ENCODE data around the gene CHMP6. TPM values are rescaled to one million over a fixed set of nuclear protein-coding genes. Genes with fewer than 3 reads are reported as not detected.

CHMP6 gene
- total RNA-seq, 2 experiments from 2014 or later: 7.9 to 23.8 TPM

GRCh38 chr17:80998748-80999535 is 7.3 kb downstream of the CHMP6 start:
- CTCF ChIA-PET (ENCODE audit: unreplicated experiment): no interaction called here

DNA sequence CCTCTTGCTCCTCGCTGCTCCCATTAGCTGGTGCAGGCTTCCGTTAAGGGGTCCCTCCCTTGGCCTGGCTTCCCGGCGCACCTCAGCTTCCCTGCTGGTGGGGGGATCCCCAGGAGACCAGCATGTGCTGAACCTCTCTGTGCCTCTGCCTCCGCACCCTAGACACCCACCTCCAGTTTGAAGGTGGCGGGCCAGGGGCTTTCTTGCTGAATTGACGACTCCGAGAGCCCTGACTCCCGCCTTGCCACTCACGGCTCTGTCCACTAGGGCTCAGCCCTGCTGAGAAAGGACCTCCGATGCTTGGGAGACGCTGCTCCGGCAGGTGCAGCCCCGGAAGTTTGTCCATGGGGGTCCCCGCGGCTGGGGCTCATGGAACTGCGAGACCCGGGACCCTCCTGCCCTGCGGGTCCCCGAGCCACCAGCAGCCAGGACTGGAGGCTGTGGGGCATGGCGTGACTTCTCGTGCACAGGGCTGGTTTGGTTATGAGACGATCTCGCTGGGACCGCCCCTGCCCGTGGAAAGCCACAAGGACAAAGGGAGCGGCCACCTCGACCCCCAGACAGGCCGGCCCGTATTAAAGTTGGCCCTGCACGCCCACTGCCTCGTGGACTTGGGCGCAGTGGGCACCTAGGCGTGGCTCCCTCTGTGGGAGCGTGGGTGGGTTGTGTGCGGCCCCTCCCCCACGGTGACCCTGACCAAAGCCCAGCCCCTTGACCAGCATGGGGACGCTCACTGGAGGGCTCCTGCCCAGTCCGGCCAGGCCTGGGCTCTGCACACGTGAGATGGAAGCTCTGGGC is 8.1 kb downstream of the CHMP6 start:
- Histone ChIP-seq H3K9me3 (ENCODE audit: low read length) (no peaks in the 10 kb centered on the region), H4K20me1 (ENCODE audit: insufficient read depth, low read length) (no peaks in the 10 kb centered on the region), H3K4me3 (ENCODE audit: low read depth, low read length, poor library complexity, severe bottlenecking) (no peak overlapping the region), H3K4me2 (ENCODE audit: low read length) (no peak overlapping the region), H3K9me2 (ENCODE audit: insufficient read depth, low read length) (no peaks in the 10 kb centered on the region), H3K36me3 (ENCODE audit: insufficient read depth, low read length) (no peaks in the 10 kb centered on the region), H3K27ac (ENCODE audit: low read depth, low read length, poor library complexity, severe bottlenecking) (no peak overlapping the region), H3K79me2 (ENCODE audit: insufficient read depth, low read depth, low read length) (no peaks in the 10 kb centered on the region), H3K4me1 (ENCODE audit: insufficient read depth, low read length, poor library complexity, severe bottlenecking) (no peaks in the 10 kb centered on the region), H2AFZ (ENCODE audit: low read length) (no peak overlapping the region)
- intact Hi-C loops (cut with micrococcal nuclease; ENCODE audit: unreplicated experiment): no loop called here
- no TSS peak for BruUV-seq (replicated peaks)
- CTCF ChIA-PET (ENCODE audit: unreplicated experiment): no interaction called here
- TF ChIP-seq, protein P1, sequence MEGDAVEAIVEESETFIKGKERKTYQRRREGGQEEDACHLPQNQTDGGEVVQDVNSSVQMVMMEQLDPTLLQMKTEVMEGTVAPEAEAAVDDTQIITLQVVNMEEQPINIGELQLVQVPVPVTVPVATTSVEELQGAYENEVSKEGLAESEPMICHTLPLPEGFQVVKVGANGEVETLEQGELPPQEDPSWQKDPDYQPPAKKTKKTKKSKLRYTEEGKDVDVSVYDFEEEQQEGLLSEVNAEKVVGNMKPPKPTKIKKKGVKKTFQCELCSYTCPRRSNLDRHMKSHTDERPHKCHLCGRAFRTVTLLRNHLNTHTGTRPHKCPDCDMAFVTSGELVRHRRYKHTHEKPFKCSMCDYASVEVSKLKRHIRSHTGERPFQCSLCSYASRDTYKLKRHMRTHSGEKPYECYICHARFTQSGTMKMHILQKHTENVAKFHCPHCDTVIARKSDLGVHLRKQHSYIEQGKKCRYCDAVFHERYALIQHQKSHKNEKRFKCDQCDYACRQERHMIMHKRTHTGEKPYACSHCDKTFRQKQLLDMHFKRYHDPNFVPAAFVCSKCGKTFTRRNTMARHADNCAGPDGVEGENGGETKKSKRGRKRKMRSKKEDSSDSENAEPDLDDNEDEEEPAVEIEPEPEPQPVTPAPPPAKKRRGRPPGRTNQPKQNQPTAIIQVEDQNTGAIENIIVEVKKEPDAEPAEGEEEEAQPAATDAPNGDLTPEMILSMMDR (conservative IDR thresholded peaks at IDR 0.05; ENCODE audit: low read length): no peak
- no peak for TF ChIP-seq EZH2phosphoT487 (IDR thresholded peaks at IDR 0.05; ENCODE audit: borderline replicate concordance, low read depth, low read length)
- POLR2A ChIA-PET: no interaction called here
- DNase-seq (ENCODE audit: low spot score): no peak

More at GRCh38 chr17:80998748-80999535, 7.3 kb downstream of the CHMP6 start:
- intact Hi-C loops (cut with micrococcal nuclease; ENCODE audit: unreplicated experiment): no loop called here
- POLR2A ChIA-PET: no interaction called here
- BruUV-seq (replicated peaks): no TSS peak
- Histone ChIP-seq H3K4me3 (ENCODE audit: low read depth, low read length, poor library complexity, severe bottlenecking) (no peak overlapping the region), H3K36me3 (ENCODE audit: insufficient read depth, low read length) (no peaks in the 10 kb centered on the region), H3K4me1 (ENCODE audit: insufficient read depth, low read length, poor library complexity, severe bottlenecking) (no peaks in the 10 kb centered on the region), H3K27ac (ENCODE audit: low read depth, low read length, poor library complexity, severe bottlenecking) (no peak overlapping the region), H3K79me2 (ENCODE audit: insufficient read depth, low read depth, low read length) (no peaks in the 10 kb centered on the region), H3K4me2 (ENCODE audit: low read length) (no peak overlapping the region), H3K9me3 (ENCODE audit: low read length) (no peaks in the 10 kb centered on the region), H3K9me2 (ENCODE audit: insufficient read depth, low read length) (no peaks in the 10 kb centered on the region), H4K20me1 (ENCODE audit: insufficient read depth, low read length) (no peaks in the 10 kb centered on the region), H2AFZ (ENCODE audit: low read length) (no peak overlapping the region)
- TF ChIP-seq, protein P1 (conservative IDR thresholded peaks at IDR 0.05; ENCODE audit: low read length): no peak
- TF ChIP-seq EZH2phosphoT487 (IDR thresholded peaks at IDR 0.05; ENCODE audit: borderline replicate concordance, low read depth, low read length): no peak
- DNase-seq (ENCODE audit: low spot score): no peak

- H4K20me1 ChIP-seq (ENCODE audit: insufficient read depth, low read length): no peaks in the 10 kb centered on the region
- intact Hi-C loops (cut with micrococcal nuclease; ENCODE audit: unreplicated experiment): no loop called here
- H3K4me2 ChIP-seq (ENCODE audit: low read length): no peak overlapping the region
- H3K79me2 ChIP-seq (ENCODE audit: insufficient read depth, low read depth, low read length): no peaks in the 10 kb centered on the region
- no peak for DNase-seq (ENCODE audit: low spot score)
- no peak overlapping the region for H3K4me3 ChIP-seq (ENCODE audit: low read depth, low read length, poor library complexity, severe bottlenecking)
- no peaks in the 10 kb centered on the region for H3K9me3 ChIP-seq (ENCODE audit: low read length)
- H3K27ac ChIP-seq (ENCODE audit: low read depth, low read length, poor library complexity, severe bottlenecking): no peak overlapping the region
- ChIA-PET POLR2A (no interaction called here), CTCF (ENCODE audit: unreplicated experiment) (no interaction called here)
- H3K9me2 ChIP-seq (ENCODE audit: insufficient read depth, low read length): no peaks in the 10 kb centered on the region
- no peak overlapping the region for H2AFZ ChIP-seq (ENCODE audit: low read length)
- BruUV-seq (replicated peaks): no TSS peak
- H3K4me1 ChIP-seq (ENCODE audit: insufficient read depth, low read length, poor library complexity, severe bottlenecking): no peaks in the 10 kb centered on the region
- H3K36me3 ChIP-seq (ENCODE audit: insufficient read depth, low read length): no peaks in the 10 kb centered on the region
- TF ChIP-seq, protein P1 (conservative IDR thresholded peaks at IDR 0.05; ENCODE audit: low read length): no peak
- no peak for TF ChIP-seq EZH2phosphoT487 (IDR thresholded peaks at IDR 0.05; ENCODE audit: borderline replicate concordance, low read depth, low read length)
Measured at GRCh38 chr17:81000334-81000630, 8.6 kb downstream of the CHMP6 start.

Measured in OCI-LY7 (cell line).